Loucy (cell line): ENCODE data around the gene MON2.

Source experiments
- H2AFZ ChIP-seq: fragments of 200-600 bp; sonication (generic); 2 replicates; pipeline ENCODE4 v1.6.0; 2016; ENCODE audit warnings: antibody characterized with exemption, mild to moderate bottlenecking, low read length, moderate library complexity
- H3F3A ChIP-seq: fragments of 200-600 bp; 2 replicates; pipeline ENCODE4 v1.6.0; 2016; ENCODE audit warnings: antibody characterized with exemption, low read depth, mild to moderate bottlenecking
- H3K27me3 ChIP-seq: fragments of 200-600 bp; sonication (generic); 2 replicates; pipeline ENCODE4 v1.6.1; 2014; ENCODE audit warnings: low read length, mild to moderate bottlenecking; ENCODE audit not compliant: insufficient read depth, poor library complexity, severe bottlenecking
- H3K36me3 ChIP-seq: fragments of 200-600 bp; sonication (generic); 2 replicates; pipeline ENCODE4 v1.6.1; 2016; ENCODE audit warnings: low read length; ENCODE audit not compliant: insufficient read depth
- H3K4me1 ChIP-seq: fragments of 200-600 bp; sonication (generic); 2 replicates; pipeline ENCODE4 v1.5.1; 2014; ENCODE audit warnings: low read length, mild to moderate bottlenecking; ENCODE audit not compliant: insufficient read depth, poor library complexity, severe bottlenecking
- H3K4me2 ChIP-seq: fragments of 200-600 bp; sonication (generic); 2 replicates; pipeline ENCODE4 v1.6.0; 2014; ENCODE audit warnings: antibody characterized with exemption, low read length, low read depth, mild to moderate bottlenecking; ENCODE audit not compliant: poor library complexity, severe bottlenecking
- H3K4me3 ChIP-seq: fragments of 200-600 bp; sonication (generic); 2 replicates; pipeline ENCODE4 v1.5.1; 2014; ENCODE audit warnings: low read length, mild to moderate bottlenecking, mixed read lengths; ENCODE audit not compliant: poor library complexity, severe bottlenecking
- H3K79me2 ChIP-seq: fragments of 200-600 bp; sonication (generic); 2 replicates; pipeline ENCODE4 v1.6.1; 2014; ENCODE audit warnings: low read length; ENCODE audit not compliant: insufficient read depth
- H3K9ac ChIP-seq: fragments of 200-600 bp; sonication (generic); 2 replicates; pipeline ENCODE4 v1.6.0; 2014; ENCODE audit warnings: mild to moderate bottlenecking, low read depth, low read length, moderate library complexity; ENCODE audit not compliant: poor library complexity, severe bottlenecking
- H3K9me2 ChIP-seq: fragments of 200-600 bp; sonication (generic); replicated peaks from 2 replicates; pipeline ENCODE4 v1.6.1; 2016; ENCODE audit warnings: low read depth, low read length, mixed read lengths
- H3K9me3 ChIP-seq: fragments of 200-600 bp; sonication (generic); 2 replicates; pipeline ENCODE4 v1.6.1; 2014; ENCODE audit warnings: mild to moderate bottlenecking, antibody characterized with exemption, low read length, low read depth; ENCODE audit not compliant: insufficient read depth
- H4K20me1 ChIP-seq: fragments of 200-600 bp; sonication (generic); 2 replicates; pipeline ENCODE4 v1.6.0; 2014; ENCODE audit warnings: antibody characterized with exemption, low read length, mild to moderate bottlenecking; ENCODE audit not compliant: insufficient read depth, poor library complexity, severe bottlenecking
- CTCF ChIP-seq: fragments of 200-600 bp; sonication (generic); conservative IDR thresholded peaks from 2 replicates; pipeline ENCODE4 v1.5.1; 2014; ENCODE audit warnings: mild to moderate bottlenecking, antibody characterized with exemption, low read length
- EZH2phosphoT487 ChIP-seq: fragments of 200-600 bp; IDR thresholded peaks from 2 replicates; pipeline ENCODE4 v1.6.1; 2018; ENCODE audit warnings: antibody characterized with exemption, mild to moderate bottlenecking, moderate library complexity, borderline replicate concordance

The MON2 gene

GRCh38 chr12:62466594-62467491, at the start of gene MON2:
MON2 (plus strand) TSS chr12:62466826; CDS start chr12:62467208, 382 bp downstream.
- Histone ChIP-seq H3K9me3 (peaks cover 9% of the 10 kb centered on the region; the same call in 1 of the 2 replicates), H3K79me2 (peaks cover 50% of the 10 kb centered on the region), H3K9ac (peak within 1 kb of the TSS; percentile 91), H3K4me2 (peak within 1 kb of the TSS; percentile 86), H2AFZ (peak within 1 kb of the TSS; percentile 100), H3K9me2 (no peaks in the 10 kb centered on the region), H3K27me3 (no peaks in the 10 kb centered on the region), H4K20me1 (peaks cover 24% of the 10 kb centered on the region), H3F3A (no peaks in the 10 kb centered on the region), H3K4me3 (peak within 1 kb of the TSS; percentile 94), H3K4me1 (peaks cover 34% of the 10 kb centered on the region), H3K36me3 (no peaks in the 10 kb centered on the region)
- no peak for TF ChIP-seq EZH2phosphoT487
- no peak for TF ChIP-seq CTCF

- Histone ChIP-seq H3K4me3 (no peak overlapping the region), H3K27me3 (no peaks in the 10 kb centered on the region), H3K36me3 (no peaks in the 10 kb centered on the region), H3K9ac (no peak overlapping the region), H3K4me1 (no peaks in the 10 kb centered on the region), H3K9me2 (no peaks in the 10 kb centered on the region), H3K4me2 (no peak overlapping the region), H3K9me3 (peaks cover 2% of the 10 kb centered on the region; the same call in 1 of the 2 replicates), H2AFZ (no peak overlapping the region), H4K20me1 (no peaks in the 10 kb centered on the region), H3K79me2 (no peaks in the 10 kb centered on the region), H3F3A (no peaks in the 10 kb centered on the region)
- TF ChIP-seq EZH2phosphoT487: no peak
- no peak for TF ChIP-seq CTCF
Measured at GRCh38 chr12:62426089-62426488, 40.5 kb upstream of the MON2 start.

- Histone ChIP-seq H3F3A (no peaks in the 10 kb centered on the region), H3K4me2 (no peak overlapping the region), H3K4me3 (no peak overlapping the region), H3K36me3 (no peaks in the 10 kb centered on the region), H3K4me1 (no peaks in the 10 kb centered on the region), H2AFZ (no peak overlapping the region), H3K79me2 (no peaks in the 10 kb centered on the region), H3K9ac (no peak overlapping the region), H3K9me2 (no peaks in the 10 kb centered on the region), H4K20me1 (no peaks in the 10 kb centered on the region), H3K9me3 (peaks cover 2% of the 10 kb centered on the region; the same call in 1 of the 2 replicates), H3K27me3 (no peaks in the 10 kb centered on the region)
- TF ChIP-seq CTCF: no peak
- no peak for TF ChIP-seq EZH2phosphoT487
Measured at GRCh38 chr12:62429457-62429856, 37.2 kb upstream of the MON2 start.
